ENCODE data around the gene CACNA2D2.

Gene CACNA2D2

DNA sequence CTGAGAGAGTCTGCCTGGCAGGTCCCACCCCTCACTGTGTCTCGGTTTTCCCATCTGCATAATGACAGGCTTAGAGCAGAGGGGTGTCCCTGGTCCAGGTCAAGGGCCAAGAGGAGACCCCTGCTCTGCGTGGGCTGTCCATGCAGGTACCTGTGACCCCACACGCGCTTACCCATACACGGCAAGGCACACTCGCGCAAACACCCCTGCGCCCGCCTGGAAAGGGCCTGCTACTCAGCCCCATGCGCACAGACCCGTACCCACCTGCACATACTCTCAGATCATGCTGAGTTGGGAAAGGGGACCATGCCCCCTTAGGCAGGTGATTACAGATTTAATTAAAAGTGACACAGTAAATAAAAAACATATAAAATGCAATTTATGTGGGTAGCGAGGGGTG is 120.7 kb downstream of the CACNA2D2 start:
- no peak overlapping the region for H3K4me3 ChIP-seq (ENCODE audit: low read depth, low read length)
- no peak for DNase-seq (ENCODE audit: low read depth)

DNA sequence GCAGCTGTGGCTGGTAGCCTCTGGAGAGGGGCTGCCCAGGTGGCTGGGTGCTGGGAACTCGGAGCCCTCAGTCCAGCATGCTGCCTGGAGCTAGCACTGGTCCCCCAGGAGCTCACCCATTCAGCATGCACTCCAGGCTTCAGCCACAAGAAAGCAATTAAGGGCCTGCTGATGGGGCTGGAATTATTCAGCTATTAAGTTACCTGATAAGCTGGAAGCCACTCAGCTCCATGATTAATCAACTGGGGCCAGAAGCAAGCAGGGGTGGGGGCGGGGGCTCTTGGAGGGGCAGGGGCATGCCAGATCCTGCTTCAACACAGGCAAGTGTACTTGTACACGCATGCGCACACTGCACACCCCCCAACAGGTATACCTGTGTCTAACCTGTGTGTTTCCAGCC is 122.1 kb downstream of the CACNA2D2 start:
- DNase-seq (ENCODE audit: low read depth) = no peak
- no peak overlapping the region for H3K4me3 ChIP-seq (ENCODE audit: low read depth, low read length)

DNA sequence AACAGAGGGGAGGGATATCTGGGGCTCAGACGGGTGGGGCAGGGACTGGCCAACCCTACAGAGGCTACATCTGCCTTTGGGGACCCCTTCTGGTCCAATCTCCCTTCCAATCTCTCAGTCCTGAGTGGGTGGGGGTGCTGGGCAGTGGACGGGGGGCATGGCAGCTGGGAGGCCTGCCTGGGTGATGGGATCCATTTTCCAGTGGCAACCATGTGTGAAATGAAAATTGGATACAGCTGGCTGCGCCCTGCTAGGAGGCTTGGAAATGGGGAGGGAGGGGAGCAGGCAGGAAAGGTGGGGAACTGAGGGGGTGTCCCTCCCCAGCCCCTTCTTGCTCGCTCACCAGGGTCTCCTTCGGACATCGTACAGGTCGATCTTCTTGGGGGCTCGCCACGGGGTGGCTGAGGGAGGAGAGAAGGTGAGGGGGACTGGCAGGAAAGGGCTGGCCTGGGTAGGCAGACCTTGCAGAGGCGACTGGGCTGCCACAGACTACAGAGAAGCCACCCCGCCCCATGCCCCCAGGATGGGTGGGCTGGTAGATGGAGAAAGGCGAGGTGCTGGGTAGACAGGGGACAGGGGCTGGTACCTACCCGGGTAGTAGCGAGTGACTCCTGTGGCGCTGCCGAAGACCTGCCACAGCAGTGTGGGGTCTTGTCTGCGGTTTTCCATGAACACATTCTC is 122.9 kb downstream of the CACNA2D2 start:
- DNase-seq (ENCODE audit: low read depth) = no peak
- no peak overlapping the region for H3K4me3 ChIP-seq (ENCODE audit: low read depth, low read length)

DNA sequence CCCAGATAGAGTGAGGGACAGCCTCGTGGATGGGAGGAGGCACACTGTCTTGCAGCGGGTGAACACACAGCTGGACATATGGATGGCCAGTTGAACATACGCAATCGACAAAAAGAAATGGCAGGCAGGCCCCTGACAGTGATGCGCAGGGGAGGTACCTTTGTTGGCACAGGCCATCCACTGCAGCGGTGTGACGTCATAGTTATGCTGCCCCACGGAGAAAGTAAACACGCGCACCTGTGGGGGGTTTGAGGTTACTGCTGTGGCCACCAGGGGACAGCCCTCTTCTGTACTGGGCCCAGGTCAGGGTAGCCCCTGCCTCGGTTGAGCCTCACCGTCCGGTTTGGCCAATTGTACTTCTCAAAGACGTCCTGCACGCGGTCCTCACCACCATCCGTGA is 124.7 kb downstream of the CACNA2D2 start:
- H3K4me3 ChIP-seq (ENCODE audit: low read depth, low read length) = no peak overlapping the region

DNA sequence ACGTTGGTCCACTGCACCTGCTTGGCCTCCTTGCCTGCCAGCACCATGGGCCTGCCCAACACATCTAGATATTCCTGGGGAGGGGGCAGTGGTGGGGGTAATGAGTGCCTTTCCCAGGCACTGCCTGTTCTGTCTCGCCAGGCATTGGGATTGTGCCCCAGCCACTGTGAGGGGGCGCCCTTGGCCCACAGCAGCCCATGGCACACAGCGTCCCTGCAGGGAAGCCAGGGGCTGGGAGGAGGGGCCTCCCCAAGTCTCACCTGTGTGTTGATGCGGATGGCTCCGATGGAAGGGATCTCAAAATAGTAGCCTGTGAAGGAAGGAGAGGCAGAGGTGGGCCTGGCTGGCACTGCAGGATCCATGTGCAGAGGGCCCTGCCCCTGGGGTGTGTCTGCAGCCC is 125.4 kb downstream of the CACNA2D2 start:
- DNase-seq (ENCODE audit: low read depth) = no peak
- H3K4me3 ChIP-seq (ENCODE audit: low read depth, low read length) = no peak overlapping the region

More for the DNA sequence above, 124.7 kb downstream of the CACNA2D2 start:
- DNase-seq (ENCODE audit: low read depth) = no peak

DNA sequence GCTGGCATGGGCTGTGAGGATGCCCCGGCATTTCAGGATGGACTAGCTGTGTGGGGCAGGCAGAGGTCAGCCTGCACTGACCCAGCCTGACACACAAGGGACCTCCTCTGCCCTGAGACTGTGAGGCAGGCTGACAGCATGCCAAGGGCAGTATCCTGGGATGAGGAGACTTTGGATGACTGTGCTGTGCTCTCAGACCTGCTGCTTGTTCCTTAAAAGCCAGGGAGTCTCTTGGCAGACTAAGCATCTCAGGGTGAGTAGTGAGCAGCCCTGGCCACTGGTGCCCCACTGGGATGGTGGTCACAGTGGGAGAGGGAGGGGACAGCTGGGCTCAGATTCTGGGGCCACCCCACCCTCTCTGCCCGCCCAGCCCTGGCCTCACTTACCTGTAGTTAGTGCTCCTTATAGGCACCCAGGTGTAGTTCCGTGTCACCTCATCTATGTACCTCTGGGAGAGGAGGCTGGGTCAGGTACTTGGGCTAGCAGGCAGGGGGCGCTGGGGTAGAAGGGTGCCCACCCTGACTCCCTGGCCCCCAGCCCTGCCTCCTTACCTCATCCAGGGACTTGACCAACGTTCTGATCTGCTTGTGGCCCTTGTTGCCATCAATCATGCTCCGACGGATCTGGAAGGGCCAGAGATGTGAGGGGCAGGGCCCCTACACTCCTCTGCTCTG is 128.0 kb downstream of the CACNA2D2 start:
- no peak overlapping the region for H3K4me3 ChIP-seq (ENCODE audit: low read depth, low read length)
- no peak for DNase-seq (ENCODE audit: low read depth)

DNA sequence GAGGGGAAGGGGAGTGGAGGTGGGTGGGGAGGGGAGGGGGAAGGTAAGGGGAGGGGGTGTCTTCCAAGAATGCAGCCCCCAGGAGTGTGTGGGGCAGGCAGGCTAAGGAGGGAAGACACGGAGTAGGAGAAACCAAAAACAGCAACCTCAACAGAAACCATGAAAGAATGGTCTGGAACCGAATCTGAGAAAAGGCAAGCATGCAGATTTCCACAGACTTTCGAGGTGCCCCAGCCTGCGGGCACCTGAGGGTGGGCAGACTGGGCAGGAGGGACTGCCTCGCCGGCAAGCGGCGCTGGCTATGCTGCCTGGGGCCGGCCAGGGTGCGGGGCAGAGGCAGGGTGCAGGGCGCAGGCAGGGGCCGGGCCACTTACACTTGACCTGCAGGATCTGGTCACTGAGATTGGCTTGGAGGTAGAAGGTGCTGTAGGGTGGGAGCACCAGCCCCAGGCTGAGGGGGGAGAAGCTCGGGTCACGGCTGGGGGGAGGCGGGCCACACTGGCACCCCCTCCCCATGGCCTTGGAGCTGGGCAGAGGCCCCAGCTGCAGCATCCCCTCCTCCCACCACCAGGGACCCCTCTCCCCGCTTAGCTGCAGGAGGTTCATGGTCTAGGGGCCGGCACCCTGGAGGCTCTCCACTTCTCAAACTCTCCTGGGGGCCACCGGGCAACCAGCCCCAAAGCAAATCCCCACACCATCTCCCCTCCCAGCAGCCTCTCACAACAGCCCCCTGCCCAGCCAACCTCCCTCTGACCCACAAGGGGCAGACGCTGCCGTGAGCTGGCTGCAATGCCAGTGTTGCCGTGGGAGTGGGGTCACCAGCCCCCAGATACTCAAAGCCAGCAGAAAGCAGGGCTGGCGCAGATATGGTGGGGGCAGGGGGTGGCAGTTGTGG is 128.8 kb downstream of the CACNA2D2 start:
- no peak overlapping the region for H3K4me3 ChIP-seq (ENCODE audit: low read depth, low read length)
- DNase-seq (ENCODE audit: low read depth) = no peak

DNA sequence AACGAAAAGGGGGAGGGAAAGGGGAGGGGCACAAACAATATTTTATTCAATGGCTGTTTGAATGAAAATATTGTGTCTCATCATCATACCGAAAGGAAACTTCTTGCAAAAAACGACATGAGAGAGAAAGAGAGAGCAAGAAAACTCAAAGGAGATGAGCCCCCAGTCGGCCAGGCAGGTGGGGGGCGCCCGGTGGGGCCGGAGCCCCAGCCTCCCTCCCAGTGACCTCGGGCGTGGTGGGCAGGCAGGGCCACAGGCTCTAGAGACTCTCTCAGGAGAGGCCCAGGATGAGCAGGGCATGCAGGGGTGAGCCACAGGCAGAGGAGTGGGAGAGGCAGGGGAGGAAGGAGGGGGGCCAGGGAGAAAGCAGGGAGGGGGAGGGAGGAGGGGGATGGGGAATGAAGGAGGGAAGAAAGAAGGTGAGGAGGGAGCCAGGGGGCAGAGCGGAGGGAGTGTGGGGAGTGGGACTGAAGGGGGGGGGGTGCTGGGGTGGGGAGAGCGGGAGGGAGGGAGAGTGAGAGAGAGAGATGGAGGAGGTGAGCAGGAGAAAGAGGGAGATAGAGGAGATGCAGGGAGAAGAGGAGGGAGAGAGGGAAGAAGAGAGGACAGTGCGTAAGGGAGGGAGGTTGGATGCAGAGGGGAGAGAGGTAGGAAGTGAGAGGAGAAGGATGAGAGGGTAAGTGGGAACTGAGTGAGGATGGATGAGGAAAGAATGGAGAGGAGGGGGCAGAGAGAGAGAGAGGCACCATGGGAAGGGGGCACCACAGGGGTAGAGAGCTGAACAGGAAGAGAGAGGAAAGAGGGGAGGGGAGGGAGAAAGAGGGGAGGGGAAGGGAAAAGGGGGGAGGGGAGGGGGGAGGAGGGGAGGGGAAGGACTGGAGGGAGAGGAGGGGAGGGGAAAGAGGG is 130.0 kb downstream of the CACNA2D2 start:
- H3K4me3 ChIP-seq (ENCODE audit: low read depth, low read length) = no peak overlapping the region
- DNase-seq (ENCODE audit: low read depth) = no peak

DNA sequence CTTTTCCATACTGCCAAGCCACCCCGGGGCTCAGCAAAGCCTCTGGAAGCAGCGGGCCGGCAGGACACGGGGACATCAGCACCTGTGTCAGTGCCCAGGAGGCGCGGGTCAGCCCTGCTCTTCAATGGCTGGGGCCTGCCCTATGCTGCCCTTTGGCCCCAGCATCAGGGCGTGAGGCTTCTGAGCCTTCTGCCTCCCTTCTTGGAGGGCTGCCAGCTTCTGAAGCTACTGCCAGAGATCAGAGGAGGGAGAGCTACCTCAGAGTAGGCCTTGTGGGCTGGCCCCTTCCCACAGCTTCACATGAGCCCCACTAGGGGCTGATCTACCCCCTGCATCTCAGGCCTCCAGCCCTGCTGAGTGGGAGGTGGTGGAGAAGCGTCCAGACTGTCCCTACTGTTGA is 131.1 kb downstream of the CACNA2D2 start:
- DNase-seq (ENCODE audit: low read depth) = no peak
- no peak overlapping the region for H3K4me3 ChIP-seq (ENCODE audit: low read depth, low read length)

DNA sequence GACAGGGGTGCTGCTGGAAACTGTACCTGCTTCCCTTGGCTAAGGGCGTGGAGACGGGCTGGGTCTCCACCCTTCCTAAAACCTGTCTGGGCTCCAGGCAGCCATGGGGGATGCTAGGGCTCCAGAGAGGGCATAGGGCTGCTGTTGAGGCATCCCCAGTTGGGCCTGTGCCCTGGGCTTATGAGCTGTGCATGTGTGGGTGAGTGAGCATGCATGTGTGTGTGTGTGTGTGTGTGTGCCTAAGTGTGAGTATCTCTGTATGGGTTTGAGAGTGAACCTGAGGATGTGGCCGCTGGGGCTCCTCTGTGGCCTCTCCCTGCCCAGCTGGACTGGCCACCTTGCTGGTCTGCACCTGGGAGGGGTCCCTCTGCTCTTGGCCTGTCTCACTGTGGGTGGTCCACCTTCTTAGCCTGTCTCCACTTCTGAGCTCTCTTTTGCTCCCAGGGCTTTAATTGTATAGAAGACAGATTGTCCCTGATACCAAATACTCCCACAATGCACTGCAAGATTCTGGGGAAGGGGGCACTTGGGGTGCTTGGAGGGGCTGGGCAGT is 132.2 kb downstream of the CACNA2D2 start:
- H3K4me3 ChIP-seq (ENCODE audit: low read depth, low read length) = no peak overlapping the region
- peak; percentile 29 for DNase-seq (ENCODE audit: low read depth)

DNA sequence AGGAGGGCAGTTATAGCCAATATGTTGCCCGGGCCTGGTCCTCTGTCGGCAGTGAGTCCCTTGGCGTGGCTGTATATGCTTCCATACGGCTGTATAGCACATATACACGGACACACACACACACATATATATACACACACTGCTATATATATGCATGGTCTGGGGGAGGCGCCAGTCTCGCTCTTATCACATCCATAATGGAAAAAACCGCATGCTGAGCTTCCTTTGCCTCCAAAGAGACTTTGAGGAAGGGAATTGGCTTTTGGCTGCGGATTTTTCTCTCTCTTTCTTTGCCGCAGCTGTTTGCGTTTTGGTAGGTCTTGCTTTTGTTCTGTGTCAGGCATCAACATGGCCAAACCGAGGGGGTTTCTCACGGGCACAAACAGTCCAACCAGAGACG is 132.8 kb downstream of the CACNA2D2 start:
- no peak for DNase-seq (ENCODE audit: low read depth)
- no peak overlapping the region for H3K4me3 ChIP-seq (ENCODE audit: low read depth, low read length)

DNA sequence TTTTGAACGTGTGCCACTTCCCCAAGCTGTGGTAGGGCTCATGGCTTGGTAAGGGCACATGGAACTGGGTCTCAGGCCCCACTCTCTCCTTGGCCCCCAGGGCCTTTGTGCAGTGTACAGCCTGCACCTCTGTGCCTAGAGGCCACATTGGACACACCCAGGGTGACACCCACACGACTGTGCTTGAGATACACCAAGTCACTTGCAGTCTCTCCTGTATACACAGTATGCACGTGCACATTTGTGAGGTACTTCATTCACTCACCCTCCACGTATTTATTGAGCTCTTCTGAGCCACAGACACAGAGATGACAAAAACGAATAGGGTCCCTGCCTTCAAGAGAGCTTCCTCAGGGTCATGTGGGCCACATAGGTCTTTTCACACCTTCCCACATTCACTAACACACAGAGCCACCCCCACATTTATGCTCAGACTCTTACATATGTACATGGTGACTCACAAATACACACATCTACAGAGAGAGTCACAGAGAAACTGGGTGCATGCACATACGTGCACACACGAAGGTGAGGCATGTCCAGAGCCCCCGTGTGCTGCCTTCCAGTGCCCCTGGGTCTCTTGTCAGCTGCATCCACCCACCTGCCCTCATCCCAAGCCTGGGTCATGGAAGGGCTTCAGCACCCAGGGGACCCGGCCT is 134.3 kb downstream of the CACNA2D2 start:
- no peak for DNase-seq (ENCODE audit: low read depth)
- no peak overlapping the region for H3K4me3 ChIP-seq (ENCODE audit: low read depth, low read length)

DNA sequence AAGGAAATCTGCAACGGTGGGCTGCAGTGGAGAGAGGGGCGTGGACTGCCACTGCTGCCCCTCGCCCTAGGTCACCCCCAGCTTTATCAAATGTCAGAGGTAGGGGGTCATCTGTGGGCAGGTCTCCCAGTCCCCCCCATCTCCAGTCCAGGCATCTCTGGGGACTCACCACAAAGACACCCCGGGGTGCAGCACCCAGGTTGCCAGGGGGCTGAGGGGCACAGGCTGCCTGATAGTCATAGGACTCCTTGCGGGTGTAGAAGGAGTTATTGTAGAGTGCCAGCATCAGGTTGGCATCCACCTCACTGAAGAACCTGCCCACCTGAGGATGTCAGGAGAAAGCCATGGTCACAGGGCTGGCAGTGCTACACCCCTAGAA is 137.6 kb downstream of the CACNA2D2 start:
- no peak overlapping the region for H3K4me3 ChIP-seq (ENCODE audit: low read depth, low read length)
- no peak for DNase-seq (ENCODE audit: low read depth)

DNA sequence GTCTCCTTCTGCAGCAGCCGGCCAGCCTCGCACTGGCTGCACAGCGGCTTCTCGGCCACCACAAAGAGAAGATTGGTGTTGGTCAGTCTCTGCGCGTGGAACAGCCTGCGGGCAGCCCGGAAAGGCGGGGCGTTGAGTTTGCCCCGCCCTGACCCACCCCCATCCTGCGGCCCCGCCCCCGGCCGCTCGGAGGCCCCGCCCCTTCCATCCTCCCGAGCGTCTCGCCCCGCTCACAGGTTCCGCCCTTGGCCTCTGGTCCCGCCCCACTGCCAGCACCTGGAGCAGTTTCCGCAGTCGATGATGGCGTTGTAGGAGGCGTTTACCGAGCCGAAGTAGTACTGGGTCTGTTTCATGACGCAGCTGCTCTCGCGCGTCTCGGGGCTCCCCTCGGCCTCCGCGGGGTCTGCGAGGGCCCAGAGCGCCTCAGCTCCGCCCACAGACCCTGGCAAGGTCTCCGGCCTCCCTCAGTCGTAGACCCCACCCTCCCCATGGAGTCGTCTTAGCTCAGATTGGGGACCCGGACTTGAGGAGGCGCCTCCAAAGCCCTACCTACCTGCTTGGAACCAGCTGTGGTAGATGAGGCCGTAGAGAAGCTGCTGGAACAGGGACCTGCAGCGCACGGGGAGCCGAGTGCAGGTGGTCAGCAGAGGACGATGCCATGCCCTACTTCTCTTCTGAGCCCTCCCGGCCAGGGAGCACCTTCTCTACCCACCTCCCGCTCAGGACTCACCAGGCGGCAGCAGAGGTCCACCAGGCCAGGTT is 138.2 kb downstream of the CACNA2D2 start:
- no peak for DNase-seq (ENCODE audit: low read depth)
- peak overlapping the region; percentile 50 for H3K4me3 ChIP-seq (ENCODE audit: low read depth, low read length)

DNA sequence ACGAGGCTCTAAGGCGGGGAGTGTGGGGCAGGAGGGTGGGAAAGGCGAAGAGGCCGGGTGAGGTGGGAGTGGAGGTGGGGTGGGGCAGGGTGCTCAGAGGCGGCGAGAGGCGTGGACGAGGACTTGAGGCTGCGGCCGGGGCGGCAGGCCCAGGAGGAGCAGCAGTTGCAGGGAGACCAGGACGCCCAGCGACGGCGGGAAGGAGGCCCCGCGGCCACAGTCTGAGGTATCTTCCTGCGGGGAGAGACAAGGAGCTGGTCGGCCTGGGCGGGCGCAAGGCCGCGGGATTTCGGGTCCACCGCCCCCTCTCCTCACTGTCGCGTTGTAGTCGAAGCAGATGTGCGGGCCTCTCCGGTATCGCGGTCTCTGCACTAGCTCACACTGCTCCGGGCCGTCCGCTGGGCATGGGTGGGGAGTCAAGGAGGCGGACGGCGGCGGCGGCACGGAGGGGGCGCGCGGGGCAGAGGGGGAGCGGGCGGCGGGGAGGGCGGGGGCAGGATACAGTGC is 138.8 kb downstream of the CACNA2D2 start:
- DNase-seq (ENCODE audit: low read depth) = no peak
- H3K4me3 ChIP-seq (ENCODE audit: low read depth, low read length) = peak overlapping the region; percentile 50

DNA sequence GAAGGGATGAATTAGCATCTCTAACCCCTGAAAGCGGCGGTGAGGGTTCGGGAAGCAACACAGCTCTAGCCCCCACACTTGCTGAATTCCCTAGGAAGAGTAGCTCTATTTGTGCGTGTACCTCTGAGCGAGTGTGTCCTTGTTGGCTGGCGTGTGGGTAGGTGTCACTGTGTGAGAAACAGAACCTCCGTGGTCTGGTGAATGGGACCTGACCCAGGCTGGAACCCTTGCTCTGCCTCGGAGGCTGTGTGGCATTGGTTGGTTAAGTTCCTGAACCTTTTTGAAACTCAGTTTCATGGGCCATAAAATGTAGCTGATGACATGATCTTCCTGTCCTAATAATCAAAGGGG is 143.7 kb downstream of the CACNA2D2 start:
- peak overlapping the region; percentile 91 for H3K4me3 ChIP-seq (ENCODE audit: low read depth, low read length)

DNA sequence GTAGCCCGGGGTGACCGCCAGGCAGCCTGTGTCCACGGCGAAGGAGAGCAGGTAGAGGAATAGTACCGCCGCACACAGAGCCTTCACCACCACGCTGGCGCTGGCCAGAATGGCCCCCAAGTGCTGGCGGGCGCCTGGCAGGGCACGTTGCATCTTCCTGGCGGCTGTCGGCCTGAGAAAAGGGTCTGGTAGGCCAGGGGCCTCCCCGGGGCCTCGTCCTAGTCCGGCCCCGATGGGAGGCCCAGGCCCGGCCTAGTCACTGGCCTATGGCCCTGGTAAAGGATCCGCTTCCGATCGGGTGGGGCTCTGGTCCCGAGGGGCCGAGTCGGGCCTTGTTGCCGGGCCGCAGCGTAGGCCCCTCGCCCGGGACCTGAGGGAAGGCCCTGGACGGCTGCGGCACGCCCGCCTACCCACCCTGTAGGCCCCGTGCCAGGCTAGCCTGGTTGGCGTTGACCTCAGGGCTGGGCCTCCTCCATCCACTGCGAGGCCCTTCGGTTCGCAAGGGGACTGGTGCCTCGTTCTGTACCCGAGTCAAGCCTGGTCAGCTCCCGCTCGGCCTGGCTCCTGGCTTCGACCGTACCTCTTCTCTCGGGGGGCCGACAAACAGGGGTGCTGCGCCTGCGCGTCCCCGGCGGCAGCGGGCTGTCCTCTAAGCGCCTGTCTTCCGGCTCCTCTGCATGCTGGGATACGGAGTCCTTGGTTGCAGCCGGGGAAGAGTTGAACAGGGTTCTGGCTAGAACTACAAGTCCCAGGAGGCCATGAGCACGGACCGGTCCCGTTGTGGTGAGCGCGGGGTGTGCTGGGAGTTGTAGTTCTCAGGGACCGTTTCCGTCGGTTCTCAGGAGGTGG is 144.3 kb downstream of the CACNA2D2 start, which contains the start of gene TMEM115:
TSS of gene TMEM115 (minus strand) at position 611 of the 849 bp plus-strand sequence. CDS start at position 153, 458 bp downstream.
- DNase-seq (ENCODE audit: low read depth) = peak; percentile 97
- peak within 1 kb of the TSS; percentile 91 for H3K4me3 ChIP-seq (ENCODE audit: low read depth, low read length)

More for the DNA sequence above, 143.7 kb downstream of the CACNA2D2 start:
- DNase-seq (ENCODE audit: low read depth) = no peak
